Neural cell (in vitro differentiated cells): Measurements from ENCODE around the gene KLC1.

ENCODE experiments used
- CTCF ChIP-seq: fragments of 450-650 bp; IDR thresholded peaks from 2 replicates; pipeline ENCODE4 v1.5.1; 2014; ENCODE audit warnings: antibody characterized with exemption, mild to moderate bottlenecking, moderate library complexity; ENCODE audit not compliant: poor library complexity, severe bottlenecking
- EP300 ChIP-seq: fragments of 450-650 bp; conservative IDR thresholded peaks from 2 replicates; pipeline ENCODE4 v1.6.1; 2014; ENCODE audit warnings: antibody characterized with exemption, mild to moderate bottlenecking, moderate library complexity; ENCODE audit not compliant: poor library complexity, severe bottlenecking
- EZH2 ChIP-seq: fragments of 200-600, 300-800 bp; shearing (Covaris generic), sonication (generic); IDR thresholded peaks from 2 replicates; pipeline ENCODE4 v1.6.1; 2014; ENCODE audit warnings: antibody characterized with exemption, low read length, borderline replicate concordance, mild to moderate bottlenecking; ENCODE audit not compliant: insufficient read depth, poor library complexity, severe bottlenecking
- MXI1 ChIP-seq: fragments of 450-650 bp; conservative IDR thresholded peaks from 2 replicates; pipeline ENCODE4 v1.6.1; 2014; ENCODE audit warnings: antibody characterized with exemption, mild to moderate bottlenecking; ENCODE audit not compliant: poor library complexity, severe bottlenecking
- POLR2AphosphoS5 ChIP-seq: IDR thresholded peaks from 2 replicates; pipeline ENCODE4 v1.6.1; 2012
- RAD21 ChIP-seq: fragments of 450-650 bp; conservative IDR thresholded peaks from 2 replicates; pipeline ENCODE4 v1.6.1; 2014; ENCODE audit warnings: antibody characterized with exemption, mild to moderate bottlenecking, moderate library complexity
- TAF1 ChIP-seq: IDR thresholded peaks from 2 replicates; pipeline ENCODE4 v1.6.1; 2012; ENCODE audit warnings: low read depth

GRCh38 chr14:103683139-103683538 lies 54.1 kb downstream of the KLC1 start:
- TF ChIP-seq CTCF (no peak), EZH2 (no peak), EP300 (no peak), POLR2AphosphoS5 (no peak), TAF1 (no peak), RAD21 (no peak), MXI1 (no peak)
